ENCODE measurements around the gene SEPTIN2.
"Not testable (repeated sequence)": the region's sequence is repeated elsewhere in the genome, so short reads cannot be mapped to it uniquely, and the experiment has no call there.

The SEPTIN2 gene

DNA sequence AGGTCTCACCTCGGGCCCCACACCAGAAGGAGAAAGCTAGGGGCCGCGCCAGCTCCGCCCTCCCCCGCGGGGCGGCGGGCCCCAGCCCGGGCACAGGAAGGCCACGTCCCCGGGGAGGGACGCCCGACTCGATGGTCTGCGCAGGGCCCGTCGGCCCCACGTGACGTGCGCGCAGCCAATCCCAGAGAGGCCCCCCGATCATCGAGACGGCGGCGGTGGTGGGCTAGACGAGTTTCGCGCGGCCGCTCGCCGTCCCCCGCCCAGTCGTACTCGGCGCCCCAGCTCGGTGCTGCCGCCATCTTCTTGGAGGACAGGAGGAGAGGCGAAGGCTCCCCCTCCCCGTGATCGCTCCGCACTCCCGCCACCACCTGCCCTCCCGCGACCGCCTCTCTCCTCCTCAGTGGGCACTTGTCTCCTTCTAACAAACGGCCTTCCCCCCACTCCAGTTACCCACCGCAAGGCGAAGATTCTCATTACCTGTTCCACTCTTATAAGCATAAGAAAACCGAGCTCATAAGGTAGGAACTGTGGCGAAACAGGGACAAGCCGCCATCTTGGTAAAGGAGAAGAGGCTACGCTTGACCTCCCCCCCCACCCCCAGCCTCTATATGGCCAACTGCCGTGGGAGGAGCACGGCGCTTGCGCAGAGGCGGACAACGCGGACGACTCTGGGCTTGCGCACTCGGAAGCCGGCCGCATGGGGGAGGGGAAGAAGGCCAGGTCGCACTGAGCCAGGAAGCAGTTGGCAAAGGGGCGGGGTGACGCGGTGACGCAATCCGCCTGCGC is 439 bp upstream of the SEPTIN2 start, which contains the start of gene HDLBP:
HDLBP (minus strand) TSS at position 580 of the 786 bp plus-strand sequence. CDS start 48,803 bp downstream, outside the sequence.
- DNase-seq, result peak; percentile 100

DNA sequence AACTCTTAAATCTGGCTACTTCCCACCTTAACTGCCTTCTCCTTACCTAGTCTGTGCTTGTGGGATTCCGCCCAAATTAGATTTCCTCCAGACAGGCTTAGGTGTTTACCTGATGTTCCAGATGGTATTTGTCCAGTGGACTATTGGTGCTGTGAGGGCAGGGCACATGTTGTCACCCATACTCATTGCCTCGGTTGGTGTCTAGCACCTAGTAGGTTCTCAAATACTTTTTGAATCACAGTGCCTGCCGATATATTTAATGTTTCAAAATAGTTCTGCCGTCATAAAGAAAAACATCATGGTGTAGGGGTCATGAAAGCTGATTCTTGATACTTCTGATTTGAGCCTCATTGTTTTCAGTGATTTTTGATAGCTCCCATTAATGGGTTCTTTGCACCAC is 1.1 kb downstream of the SEPTIN2 start:
- no peak for DNase-seq

DNA sequence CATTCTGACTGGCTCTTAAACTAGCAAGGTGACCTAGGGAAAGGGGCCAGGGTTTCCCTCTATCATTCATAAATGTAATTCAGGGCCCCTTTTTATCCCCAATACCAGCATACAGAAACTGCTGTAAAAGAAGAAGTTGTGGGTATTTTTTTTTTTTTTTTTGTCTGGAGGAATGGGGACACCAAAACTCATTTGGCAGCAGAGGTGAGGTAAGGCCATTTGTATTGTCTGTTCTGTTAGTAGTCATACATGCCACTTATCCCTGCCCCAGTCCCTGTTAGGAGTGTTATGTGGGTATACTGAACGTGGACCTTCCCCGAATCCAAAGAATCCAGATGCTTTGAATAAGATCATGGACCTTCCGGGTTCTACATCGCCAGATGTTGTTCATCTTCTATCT is 1.7 kb downstream of the SEPTIN2 start:
- no peak for DNase-seq

DNA sequence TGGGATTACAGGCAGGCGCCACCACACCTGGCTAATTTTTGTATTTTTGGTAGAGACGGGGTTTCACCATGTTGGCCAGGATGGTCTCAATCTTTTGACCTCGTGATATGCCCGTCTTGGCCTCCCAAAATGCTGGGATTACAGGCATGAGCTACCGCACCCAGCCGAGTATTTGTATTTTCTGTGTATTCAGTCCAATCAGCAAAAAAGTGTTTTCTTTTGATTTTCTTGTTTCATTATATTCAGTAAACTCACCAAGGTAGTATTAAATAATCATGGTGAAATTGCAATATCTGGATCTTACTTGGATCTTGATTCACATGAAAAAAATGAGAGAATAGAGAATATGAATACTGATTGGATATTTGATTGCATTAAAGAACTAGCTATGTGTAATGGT is 3.1 kb downstream of the SEPTIN2 start:
- not testable (repeated sequence) for DNase-seq

DNA sequence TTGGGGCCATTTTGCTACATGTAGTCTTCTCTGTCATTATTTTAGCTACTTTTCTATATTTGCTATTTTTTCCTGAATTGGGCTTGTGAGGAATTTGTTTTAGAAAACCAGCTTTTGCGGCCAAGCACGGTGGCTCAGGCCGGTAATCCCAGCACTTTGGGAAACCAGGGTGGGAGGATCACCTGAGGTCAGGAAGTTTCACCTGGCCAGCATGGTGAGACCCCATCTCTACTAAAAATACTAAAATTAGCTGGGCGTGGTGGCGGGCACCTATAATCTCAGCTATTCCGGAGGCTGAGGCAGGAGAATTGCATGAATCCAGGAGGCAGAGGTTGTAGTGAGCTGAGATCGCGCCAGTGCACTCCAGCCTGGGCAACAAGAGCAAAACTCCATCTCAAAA is 4.7 kb downstream of the SEPTIN2 start:
- DNase-seq, result no peak

DNA sequence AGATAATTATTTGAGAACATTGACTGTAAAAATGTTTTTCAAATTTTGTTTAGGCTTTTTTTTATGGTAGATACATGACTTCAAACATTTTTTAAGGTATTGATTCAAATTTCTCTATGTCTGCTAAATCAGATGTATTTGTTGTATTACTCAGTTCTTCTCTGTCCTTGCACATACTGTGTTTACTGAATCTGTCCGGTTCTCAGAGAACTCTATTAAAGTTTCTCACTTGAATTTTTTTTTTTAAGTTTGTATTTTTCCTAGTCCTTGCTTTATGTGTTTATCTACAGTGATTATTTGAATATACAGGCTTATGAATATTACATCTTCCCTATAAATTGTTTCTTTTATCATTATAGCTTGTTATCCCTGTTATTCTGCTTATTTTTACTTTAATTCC is 5.3 kb downstream of the SEPTIN2 start:
- no peak for DNase-seq

DNA sequence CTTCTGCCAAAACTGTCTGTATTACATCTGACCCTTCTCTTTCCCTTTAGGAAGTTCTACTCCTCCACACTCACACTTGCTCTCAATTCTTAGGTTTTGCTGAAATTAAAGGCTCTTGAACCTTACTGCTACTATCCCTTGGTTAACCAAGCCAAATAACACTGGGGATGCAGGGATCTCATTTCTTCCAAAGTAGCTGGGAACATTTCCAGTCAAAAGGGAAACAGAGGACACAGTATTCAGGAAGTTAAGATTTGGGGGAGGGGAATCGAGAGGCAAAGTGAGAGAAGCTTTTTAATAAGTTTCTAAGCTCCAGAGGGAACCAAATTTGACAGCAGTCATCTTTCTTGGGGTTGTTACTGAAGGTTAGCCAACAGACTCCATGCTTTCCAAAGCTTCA is 6.2 kb downstream of the SEPTIN2 start:
- no peak for DNase-seq

DNA sequence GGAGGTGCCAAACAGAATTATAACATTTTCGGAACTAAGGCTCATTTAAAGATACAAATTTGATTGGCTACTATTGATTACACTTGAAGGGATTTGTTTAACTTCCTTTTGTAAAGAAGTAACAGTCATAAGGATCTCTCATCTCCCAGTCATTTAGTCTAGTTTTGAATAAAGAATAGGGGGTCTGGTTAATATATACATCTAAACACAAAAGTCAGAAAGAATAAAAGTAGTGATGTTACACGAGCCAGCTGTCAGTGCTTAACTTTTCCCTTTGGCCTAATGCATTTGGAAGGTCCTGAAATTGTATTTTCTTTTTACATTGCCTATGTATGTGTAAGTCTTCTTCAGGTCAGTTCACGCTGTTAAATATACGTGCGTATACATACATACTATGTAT is 8.1 kb downstream of the SEPTIN2 start:
- no peak for DNase-seq

DNA sequence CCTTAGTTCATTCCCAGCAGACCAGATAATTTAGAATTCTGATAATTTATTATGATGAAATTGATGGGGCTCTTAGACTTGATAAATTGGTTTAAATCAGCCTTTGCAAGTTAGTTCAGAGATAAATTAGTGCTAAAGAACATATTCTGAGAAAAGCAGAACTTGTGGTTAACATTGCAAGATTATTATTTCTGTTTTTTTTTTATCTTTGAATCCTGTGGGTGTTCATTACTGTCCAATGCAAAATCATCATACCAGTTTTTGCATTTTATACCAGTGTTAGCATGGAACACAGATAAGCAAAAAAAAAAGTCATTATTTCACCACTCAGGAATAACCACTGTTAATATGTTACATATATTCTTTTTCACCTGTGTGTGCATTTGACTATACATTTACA is 9.1 kb downstream of the SEPTIN2 start:
- DNase-seq, result no peak

DNA sequence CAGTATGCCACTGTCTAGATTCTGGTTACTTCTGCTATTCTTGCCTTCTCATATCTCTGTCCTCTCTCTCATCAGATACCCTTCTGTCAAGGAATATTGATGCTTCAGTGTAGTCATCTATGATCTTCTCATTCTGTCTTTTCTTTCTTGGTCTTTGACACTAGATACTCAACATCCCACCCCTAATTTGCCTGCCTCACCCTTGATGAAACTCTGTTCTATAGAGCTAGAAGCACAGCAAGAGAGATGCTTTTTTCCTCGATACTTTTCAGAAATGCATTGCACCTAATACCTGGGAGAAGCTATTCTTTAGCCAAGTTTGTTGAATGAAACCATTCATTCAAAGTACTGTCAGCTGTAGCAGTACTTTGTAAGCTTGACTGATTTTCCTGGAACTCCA is 9.5 kb downstream of the SEPTIN2 start:
- no peak for DNase-seq

DNA sequence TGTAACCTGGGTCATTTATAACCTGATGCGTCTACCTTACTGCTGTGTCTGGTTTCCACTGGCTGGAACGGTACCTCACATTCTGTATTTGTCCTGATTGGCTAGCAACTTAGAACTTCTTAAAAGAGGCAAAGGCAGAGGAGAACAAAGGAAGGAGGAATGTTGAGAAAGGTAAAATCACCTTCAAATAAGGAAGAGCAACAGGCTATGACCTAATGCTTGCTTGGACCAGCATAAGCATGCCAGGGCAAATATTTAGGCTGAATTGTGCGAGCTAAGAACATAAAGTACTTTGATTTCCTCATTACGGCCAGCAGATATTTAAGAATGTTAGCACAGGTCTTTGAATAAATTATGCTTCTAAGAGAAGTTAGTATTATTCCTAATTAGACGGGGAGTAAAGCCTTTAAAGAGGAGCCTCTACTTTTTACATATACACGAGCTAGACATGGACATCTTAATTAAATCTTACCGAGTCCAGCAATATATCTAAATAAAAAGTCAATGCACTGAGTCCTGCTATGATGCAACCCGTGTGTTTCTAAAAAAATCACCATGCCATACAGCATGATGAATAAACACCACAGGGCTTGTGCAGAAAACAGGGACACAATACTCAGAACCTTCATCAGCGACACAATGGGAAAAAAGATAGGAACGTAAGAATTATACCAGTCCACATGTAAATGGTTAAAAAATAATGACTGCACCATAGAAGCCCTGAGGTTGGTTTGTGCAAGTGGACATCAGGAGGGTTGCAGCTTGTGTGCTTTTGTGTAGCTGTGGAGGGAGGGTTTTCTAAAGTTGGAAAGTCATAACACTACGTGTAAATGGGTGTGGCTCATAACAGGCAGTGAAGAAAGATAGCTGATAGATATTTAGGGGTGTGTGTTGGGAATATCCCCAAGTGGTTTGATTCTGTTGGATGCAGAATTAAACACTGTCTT is 14.2 kb downstream of the SEPTIN2 start:
- no peak for DNase-seq

DNA sequence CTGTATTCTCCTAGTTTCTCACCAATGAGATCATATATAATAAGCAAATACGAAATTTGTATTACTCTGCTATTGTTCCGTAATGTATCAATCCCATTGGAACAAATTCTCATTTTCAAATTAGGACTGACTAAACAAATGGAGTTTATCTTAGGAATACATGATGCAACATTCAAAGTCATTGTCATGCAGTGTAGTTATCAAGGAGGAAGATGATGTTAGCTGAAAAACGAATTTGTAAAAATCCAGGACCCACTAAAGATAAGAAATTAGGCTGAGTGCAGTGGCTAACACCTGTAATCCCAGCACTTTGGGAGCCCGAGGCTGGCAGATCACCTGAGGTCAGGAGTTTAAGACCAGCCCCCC is 14.9 kb downstream of the SEPTIN2 start:
- DNase-seq, result no peak

DNA sequence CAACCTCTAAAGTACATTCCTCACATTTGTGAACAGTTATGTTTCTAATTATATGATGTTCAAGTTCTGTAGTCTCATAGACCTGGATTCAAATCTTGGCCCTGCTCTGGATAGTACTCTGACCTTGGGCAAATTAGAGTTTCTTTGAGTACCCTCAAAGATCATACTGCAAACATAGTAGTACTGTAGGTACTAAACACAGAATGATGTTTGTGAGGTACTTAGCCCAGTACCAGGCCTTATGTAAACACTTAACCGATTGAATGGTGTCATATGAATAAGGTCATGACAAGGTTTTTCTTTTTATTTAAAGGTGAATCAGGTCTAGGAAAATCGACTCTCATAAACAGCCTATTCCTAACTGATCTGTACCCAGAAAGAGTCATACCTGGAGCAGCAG is 19.1 kb downstream of the SEPTIN2 start:
- DNase-seq, result no peak

DNA sequence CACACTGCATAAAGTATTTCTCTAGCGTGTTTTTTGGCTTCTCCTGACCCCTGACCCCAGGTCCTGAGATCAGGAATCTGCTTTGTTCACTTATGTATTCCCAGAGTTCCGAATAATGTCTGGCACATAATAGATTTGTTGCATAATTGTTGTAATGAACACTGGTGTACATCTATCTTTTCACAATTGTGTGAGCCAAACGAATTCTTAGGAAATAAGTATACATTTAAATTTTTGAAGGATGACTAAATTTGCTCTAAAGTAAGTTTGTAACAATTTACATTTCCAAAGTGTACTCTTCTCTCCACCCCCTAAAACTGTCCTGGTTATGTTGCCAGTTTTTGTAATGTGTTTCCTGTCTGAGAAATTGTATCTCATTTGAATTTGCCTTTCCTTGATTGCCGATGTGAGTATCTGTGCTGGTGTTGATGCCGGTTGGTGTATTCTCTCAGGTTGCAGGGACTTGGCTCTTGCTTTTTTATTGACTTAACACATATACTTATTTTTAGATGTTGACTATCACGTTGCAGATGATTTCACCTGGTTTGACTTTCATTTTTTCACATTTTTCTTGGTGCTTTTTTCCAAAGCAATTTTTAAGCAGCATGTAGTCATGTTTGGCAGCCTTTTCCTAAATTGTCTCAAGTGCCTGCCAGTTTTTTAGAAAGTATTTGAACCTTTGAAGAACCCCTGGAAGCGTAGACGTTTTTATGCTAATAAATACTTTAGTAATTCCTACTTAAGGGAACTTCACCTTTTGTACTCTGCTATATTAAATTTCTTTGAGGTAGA is 24.3 kb downstream of the SEPTIN2 start:
- DNase-seq, result no peak

DNA sequence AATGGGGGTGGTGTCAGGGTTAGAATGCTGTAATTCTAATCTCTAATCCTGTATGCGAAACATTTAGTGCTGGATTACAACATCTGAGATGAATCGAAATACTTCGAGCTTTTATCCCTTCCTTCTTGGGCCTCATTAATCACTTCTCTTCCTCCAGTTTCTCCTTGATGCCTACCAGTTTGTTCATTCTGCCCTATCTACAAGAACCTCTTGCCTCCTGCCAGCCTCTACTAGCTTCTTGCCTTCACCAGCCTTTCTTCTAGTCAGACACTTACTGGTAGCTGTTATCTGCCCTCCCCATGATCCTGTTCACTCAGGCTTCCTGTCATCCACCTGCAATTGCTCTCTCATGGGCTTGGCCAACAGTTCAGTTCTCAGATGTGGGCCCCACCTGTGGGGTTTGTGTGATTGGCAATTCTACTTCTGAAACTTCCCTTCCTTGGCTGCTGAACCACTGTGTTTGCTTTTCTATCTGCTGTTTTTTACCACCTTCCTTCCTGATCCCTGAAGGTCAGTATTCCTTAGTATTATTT is 25.0 kb downstream of the SEPTIN2 start:
- DNase-seq, result no peak

DNA sequence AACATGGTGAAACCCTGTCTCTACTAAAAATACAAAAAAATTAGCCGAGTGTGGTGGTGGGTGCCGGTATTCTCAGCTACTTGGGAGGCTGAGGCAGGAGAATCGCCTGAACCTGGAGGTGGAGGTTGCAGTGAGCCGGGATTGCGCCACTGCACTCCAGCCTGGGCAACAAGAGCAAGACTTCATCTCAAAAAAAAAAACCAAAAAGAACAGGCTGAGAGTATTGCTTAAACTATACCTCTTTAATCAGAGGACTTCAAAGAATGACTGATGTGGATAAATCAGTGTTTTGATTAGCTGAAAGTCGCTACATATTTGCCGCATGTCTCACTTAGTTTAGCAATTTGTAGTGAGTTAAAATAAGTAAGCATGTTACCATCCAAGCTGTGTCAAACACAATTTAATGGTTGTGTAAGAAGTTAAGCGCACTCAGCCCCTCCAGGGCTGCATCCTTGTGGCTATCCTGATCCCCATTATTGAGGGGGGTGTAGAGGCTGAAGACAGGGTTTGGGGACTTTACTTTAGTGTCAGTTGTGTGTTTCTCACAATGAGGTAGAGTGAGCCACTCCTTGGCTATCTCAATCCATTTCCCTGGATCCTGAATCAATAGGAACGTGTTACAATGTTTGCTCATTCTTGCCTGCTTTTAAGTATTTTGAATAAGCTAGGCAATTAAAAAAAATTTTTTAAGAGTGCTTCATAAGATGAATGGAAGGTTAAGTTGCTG is 29.4 kb downstream of the SEPTIN2 start:
- DNase-seq, result no peak

DNA sequence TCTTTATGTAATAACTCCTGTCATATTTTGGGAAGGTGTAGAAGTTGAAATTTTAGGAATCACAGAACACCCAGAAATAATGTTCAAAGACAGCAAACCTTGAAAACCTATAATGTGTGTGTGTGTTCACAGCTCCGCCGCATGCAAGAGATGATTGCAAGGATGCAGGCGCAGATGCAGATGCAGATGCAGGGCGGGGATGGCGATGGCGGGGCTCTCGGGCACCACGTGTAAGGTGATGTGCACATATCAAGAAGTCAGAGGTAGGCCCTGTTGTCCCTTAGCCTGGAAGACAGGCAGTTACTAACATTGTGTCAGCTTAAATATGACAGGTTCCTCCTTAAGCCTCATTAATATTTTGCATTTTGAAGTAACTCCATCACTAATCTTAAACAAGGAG is 34.2 kb downstream of the SEPTIN2 start:
- DNase-seq, result no peak

DNA sequence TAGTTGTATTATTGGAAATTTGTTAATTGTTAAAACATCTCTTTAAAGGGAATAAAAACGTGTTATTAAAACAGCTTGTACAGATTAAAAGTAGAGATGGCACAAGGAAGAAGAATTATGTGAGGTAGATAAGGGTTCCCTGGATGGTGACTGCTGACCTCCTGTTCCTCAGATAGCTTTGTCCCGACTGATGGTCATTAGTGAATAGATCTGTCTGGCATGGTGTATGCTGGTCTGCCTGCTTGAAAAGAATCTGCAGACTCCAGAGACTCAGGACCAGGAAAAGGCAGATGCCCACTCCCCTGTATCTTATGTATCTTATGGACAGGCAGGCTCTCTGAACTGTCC is 34.8 kb downstream of the SEPTIN2 start:
- DNase-seq, result no peak

DNA sequence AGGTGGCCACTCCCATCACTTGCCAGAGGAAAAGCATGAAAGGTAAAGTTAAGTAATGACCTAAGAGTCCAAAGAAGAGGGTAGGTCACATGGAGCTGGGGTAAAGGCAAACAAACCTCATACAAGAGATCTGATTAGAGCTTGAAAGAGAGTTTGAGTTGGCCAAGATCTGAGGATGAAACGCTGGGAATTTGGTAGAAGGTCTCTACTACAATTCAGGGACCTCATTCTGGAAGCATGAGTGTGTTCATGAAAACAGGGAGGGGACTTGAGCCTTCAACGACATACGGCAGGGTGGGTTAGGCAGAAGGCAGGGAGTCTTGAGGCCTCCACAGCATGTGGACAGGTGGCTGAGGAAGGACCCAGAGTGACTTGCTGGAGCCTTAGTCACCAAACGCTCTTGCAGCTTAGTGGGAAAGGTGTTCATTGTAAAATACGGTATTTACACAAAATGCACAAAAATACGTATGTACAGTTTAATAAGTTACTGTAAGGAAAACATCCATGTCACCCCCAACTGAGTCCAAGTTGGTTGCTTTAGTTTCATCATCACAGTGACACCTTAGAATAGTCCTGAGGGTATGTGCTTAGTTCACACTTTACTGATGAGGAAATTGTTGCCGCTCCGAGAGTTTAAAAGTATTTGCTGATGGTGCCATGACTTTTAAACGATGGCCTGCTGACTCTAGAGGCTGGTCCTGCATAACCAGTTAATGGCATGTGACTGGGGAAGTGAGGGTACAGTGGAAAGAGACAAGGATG is 35.3 kb downstream of the SEPTIN2 start:
- no peak for DNase-seq

DNA sequence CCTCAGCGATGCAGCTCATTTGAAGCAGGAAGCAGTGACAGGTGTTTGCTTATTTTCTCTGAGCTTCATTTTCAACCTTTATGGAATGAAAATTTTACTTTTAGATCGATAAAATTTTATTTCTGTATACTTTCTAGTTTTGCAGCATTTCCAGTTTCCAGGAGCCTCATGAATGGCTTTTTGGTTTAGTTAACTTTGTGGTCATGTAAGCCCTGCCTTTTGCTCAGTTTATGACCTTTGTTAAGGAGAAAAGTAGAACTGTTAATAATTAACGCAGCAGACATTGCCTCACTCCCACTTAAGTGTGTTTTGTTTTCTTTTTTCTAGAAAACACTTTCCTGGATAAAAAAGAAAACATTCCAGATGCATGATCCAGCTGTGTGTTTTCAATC is 35.9 kb downstream of the SEPTIN2 start:
- DNase-seq, result no peak

DNA sequence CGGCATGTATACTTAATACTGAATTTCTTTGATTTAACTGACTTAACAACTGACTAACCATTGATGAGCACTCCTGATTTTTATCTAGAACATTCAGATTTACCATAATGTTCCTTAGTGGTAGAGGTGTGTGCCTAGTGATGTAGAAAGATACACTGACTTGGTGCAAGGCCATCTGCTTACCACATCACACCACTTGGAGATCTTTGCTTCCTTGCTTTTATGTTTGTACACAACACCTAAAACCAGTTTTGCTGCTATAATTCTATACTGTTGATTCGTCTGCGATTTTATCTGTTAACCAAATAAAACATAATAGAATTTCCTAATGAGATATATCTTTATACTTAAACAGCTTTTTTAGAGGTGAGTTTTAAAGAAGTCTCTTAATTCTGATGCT is 36.5 kb downstream of the SEPTIN2 start:
- no peak for DNase-seq
